ENCODE measurements around the gene ULBP1.

DNA sequence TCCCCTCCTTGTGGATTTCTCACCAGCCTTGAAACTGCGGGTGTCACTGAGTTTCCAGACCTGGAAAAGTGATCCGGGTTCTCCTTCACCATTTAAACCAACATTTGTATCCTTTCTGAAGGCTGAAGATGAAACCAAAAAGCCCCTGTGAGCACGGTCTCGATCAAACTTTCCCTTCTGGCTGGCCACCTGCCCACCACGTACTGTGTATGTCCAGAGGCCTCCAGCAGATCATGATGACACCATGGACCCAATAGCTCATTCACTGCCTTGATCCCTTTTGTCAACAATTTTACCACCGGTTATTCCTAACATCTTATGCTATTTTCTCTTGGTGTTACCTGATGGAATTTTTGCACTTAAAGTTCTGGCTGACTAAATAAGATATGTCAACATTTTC is 15.6 kb downstream of the ULBP1 start:
- TF ChIP-seq, protein P1, sequence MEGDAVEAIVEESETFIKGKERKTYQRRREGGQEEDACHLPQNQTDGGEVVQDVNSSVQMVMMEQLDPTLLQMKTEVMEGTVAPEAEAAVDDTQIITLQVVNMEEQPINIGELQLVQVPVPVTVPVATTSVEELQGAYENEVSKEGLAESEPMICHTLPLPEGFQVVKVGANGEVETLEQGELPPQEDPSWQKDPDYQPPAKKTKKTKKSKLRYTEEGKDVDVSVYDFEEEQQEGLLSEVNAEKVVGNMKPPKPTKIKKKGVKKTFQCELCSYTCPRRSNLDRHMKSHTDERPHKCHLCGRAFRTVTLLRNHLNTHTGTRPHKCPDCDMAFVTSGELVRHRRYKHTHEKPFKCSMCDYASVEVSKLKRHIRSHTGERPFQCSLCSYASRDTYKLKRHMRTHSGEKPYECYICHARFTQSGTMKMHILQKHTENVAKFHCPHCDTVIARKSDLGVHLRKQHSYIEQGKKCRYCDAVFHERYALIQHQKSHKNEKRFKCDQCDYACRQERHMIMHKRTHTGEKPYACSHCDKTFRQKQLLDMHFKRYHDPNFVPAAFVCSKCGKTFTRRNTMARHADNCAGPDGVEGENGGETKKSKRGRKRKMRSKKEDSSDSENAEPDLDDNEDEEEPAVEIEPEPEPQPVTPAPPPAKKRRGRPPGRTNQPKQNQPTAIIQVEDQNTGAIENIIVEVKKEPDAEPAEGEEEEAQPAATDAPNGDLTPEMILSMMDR (IDR thresholded peaks at IDR 0.05) = no peak
- TF ChIP-seq POLR2A (IDR thresholded peaks at IDR 0.05) (no peak), EP300 (IDR thresholded peaks at IDR 0.05) (no peak)
